Measurements from ENCODE around the gene PXN.

Gene PXN

DNA sequence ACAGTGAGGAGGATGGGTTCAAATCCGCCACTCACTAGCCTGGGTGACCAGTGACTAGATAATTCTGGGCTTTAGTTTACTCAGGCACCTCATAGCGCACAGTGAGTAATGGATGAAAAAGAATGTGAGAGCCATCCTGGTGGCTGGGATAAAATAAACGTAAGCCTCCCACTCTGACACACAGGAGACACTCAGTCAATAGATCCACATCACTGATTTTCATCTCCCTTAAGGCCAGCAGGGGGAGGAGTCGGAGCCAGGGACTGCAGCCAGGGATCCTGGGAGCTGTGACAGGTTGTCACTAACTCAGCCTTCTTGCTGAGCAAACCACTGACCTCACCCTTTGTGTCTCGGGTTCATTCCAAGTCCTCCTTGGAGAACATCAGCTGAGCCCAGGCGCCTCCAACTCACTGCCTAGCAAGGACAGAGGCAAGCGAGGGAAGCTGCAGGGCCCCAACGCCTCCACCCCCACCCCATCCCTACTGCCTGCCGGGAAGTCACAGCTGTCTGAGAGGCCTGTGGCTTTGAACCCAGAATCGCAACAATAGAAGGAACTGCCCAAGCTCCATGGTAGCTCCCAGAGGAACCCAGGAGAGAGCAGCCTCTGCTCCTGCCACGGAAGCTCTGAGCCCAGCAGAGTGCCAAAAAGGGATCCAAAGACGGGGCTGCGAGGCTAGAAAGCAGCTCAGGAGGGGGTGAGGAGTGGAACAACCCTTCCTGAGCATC, 30.7 kb downstream of the PXN start:
- ATAC-seq, result peak; percentile 48

DNA sequence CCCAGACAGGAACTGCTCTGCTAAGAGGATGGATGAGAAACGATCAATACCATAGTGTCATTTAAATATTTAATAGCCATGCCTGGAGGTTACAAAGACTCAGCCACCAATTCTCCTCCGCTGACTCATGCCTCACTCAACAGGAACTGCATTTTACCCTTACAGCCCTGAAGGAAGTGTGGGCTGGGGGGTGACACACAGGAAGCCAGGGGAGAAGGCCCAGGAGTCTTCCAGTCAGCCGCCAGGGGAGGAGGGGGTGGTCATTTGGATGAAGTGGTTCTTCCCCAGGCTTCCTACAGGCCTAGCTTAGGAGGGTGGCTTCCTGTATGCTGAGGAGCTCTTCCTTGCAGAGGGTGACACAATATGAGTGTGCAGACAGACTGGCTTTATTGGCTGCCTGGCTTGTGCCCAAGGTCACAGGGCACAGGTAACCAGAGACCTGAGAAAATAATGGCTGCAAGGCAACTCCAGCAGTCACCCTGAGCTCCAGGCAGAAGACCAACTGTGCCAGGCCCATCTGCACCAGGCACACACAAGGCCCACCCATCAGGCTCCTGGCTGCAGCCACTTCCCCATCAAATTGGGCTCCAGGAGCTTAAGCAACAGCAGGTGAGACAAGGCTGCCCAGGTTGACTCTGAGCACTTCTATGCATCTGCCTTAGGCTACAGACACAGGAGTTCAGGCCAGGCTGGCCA, 34.1 kb downstream of the PXN start:
- peak; percentile 63 for ATAC-seq
- TF ChIP-seq, protein P1, sequence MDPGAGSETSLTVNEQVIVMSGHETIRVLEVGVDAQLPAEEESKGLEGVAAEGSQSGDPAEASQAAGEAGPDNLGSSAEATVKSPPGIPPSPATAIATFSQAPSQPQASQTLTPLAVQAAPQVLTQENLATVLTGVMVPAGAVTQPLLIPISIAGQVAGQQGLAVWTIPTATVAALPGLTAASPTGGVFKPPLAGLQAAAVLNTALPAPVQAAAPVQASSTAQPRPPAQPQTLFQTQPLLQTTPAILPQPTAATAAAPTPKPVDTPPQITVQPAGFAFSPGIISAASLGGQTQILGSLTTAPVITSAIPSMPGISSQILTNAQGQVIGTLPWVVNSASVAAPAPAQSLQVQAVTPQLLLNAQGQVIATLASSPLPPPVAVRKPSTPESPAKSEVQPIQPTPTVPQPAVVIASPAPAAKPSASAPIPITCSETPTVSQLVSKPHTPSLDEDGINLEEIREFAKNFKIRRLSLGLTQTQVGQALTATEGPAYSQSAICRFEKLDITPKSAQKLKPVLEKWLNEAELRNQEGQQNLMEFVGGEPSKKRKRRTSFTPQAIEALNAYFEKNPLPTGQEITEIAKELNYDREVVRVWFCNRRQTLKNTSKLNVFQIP (CRISPR knock-in tag; IDR thresholded peaks at IDR 0.05; ENCODE audit: borderline replicate concordance, low read depth), result no peak
- TF ChIP-seq GLIS3 (CRISPR knock-in tag; IDR thresholded peaks at IDR 0.05) (no peak), RARB (CRISPR knock-in tag; IDR thresholded peaks at IDR 0.05) (no peak), ZNF8 (CRISPR knock-in tag; IDR thresholded peaks at IDR 0.05) (no peak), TCF4 (CRISPR knock-in tag; IDR thresholded peaks at IDR 0.05; ENCODE audit: borderline replicate concordance) (no peak), ZFP3 (CRISPR knock-in tag; IDR thresholded peaks at IDR 0.05) (0 out of 2 replicates have a peak, but pooled peaks have one; percentile 12), ZNF565 (CRISPR knock-in tag; conservative IDR thresholded peaks at IDR 0.05; ENCODE audit: low read depth) (no peak), ZC3H10 (CRISPR knock-in tag; IDR thresholded peaks at IDR 0.05) (0 out of 2 replicates have a peak, but pooled peaks have one; percentile 9), SNAI2 (CRISPR knock-in tag; IDR thresholded peaks at IDR 0.05) (no peak), ZFP30 (CRISPR knock-in tag; IDR thresholded peaks at IDR 0.05) (no peak), BACH2 (CRISPR knock-in tag; IDR thresholded peaks at IDR 0.05; ENCODE audit: borderline replicate concordance) (no peak), PPARA (CRISPR knock-in tag; IDR thresholded peaks at IDR 0.05; ENCODE audit: borderline replicate concordance) (no peak), CSDC2 (CRISPR knock-in tag; IDR thresholded peaks at IDR 0.05) (no peak), ISL1 (CRISPR knock-in tag; IDR thresholded peaks at IDR 0.05) (no peak), OSR1 (CRISPR knock-in tag; IDR thresholded peaks at IDR 0.05) (0 out of 2 replicates have a peak, but pooled peaks have one; percentile 8), ESRRG (CRISPR knock-in tag; IDR thresholded peaks at IDR 0.05) (no peak)
- TF ChIP-seq, protein P2, sequence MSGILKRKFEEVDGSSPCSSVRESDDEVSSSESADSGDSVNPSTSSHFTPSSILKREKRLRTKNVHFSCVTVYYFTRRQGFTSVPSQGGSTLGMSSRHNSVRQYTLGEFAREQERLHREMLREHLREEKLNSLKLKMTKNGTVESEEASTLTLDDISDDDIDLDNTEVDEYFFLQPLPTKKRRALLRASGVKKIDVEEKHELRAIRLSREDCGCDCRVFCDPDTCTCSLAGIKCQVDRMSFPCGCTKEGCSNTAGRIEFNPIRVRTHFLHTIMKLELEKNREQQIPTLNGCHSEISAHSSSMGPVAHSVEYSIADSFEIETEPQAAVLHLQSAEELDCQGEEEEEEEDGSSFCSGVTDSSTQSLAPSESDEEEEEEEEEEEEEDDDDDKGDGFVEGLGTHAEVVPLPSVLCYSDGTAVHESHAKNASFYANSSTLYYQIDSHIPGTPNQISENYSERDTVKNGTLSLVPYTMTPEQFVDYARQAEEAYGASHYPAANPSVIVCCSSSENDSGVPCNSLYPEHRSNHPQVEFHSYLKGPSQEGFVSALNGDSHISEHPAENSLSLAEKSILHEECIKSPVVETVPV (CRISPR knock-in tag; IDR thresholded peaks at IDR 0.05), result no peak
- TF ChIP-seq, protein P3, sequence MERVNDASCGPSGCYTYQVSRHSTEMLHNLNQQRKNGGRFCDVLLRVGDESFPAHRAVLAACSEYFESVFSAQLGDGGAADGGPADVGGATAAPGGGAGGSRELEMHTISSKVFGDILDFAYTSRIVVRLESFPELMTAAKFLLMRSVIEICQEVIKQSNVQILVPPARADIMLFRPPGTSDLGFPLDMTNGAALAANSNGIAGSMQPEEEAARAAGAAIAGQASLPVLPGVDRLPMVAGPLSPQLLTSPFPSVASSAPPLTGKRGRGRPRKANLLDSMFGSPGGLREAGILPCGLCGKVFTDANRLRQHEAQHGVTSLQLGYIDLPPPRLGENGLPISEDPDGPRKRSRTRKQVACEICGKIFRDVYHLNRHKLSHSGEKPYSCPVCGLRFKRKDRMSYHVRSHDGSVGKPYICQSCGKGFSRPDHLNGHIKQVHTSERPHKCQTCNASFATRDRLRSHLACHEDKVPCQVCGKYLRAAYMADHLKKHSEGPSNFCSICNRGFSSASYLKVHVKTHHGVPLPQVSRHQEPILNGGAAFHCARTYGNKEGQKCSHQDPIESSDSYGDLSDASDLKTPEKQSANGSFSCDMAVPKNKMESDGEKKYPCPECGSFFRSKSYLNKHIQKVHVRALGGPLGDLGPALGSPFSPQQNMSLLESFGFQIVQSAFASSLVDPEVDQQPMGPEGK (CRISPR knock-in tag; IDR thresholded peaks at IDR 0.05; ENCODE audit: borderline replicate concordance), result peak; percentile 79; the same call in 1 of the 2 replicates
- TF ChIP-seq, protein P4, sequence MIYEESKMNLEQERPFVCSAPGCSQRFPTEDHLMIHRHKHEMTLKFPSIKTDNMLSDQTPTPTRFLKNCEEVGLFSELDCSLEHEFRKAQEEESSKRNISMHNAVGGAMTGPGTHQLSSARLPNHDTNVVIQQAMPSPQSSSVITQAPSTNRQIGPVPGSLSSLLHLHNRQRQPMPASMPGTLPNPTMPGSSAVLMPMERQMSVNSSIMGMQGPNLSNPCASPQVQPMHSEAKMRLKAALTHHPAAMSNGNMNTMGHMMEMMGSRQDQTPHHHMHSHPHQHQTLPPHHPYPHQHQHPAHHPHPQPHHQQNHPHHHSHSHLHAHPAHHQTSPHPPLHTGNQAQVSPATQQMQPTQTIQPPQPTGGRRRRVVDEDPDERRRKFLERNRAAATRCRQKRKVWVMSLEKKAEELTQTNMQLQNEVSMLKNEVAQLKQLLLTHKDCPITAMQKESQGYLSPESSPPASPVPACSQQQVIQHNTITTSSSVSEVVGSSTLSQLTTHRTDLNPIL (CRISPR knock-in tag; IDR thresholded peaks at IDR 0.05; ENCODE audit: low read depth), result no peak
- TF ChIP-seq, protein P5, sequence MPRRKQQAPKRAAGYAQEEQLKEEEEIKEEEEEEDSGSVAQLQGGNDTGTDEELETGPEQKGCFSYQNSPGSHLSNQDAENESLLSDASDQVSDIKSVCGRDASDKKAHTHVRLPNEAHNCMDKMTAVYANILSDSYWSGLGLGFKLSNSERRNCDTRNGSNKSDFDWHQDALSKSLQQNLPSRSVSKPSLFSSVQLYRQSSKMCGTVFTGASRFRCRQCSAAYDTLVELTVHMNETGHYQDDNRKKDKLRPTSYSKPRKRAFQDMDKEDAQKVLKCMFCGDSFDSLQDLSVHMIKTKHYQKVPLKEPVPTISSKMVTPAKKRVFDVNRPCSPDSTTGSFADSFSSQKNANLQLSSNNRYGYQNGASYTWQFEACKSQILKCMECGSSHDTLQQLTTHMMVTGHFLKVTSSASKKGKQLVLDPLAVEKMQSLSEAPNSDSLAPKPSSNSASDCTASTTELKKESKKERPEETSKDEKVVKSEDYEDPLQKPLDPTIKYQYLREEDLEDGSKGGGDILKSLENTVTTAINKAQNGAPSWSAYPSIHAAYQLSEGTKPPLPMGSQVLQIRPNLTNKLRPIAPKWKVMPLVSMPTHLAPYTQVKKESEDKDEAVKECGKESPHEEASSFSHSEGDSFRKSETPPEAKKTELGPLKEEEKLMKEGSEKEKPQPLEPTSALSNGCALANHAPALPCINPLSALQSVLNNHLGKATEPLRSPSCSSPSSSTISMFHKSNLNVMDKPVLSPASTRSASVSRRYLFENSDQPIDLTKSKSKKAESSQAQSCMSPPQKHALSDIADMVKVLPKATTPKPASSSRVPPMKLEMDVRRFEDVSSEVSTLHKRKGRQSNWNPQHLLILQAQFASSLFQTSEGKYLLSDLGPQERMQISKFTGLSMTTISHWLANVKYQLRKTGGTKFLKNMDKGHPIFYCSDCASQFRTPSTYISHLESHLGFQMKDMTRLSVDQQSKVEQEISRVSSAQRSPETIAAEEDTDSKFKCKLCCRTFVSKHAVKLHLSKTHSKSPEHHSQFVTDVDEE (CRISPR knock-in tag; IDR thresholded peaks at IDR 0.05), result no peak

More for the DNA sequence above, 30.7 kb downstream of the PXN start:
- TF ChIP-seq ZFP30 (CRISPR knock-in tag; IDR thresholded peaks at IDR 0.05) (no peak), SNAI2 (CRISPR knock-in tag; IDR thresholded peaks at IDR 0.05) (0 out of 2 replicates have a peak, but pooled peaks have one; percentile 14), OSR1 (CRISPR knock-in tag; IDR thresholded peaks at IDR 0.05) (0 out of 2 replicates have a peak, but pooled peaks have one; percentile 7), ZC3H10 (CRISPR knock-in tag; IDR thresholded peaks at IDR 0.05) (no peak)

Data from SK-N-SH treated with all-trans-retinoic acid at 6 μM for 48 hours (cell line).